HG02973 (cell line): Measurements from ENCODE around the gene DDX47.
A peak's percentile ranks its signal among the peaks of the same experiment; 100 is the strongest.
"Not testable (repeated sequence)": the region's sequence is repeated elsewhere in the genome, so short reads cannot be mapped to it uniquely, and the experiment has no call there.

Source experiments
- ATAC-seq: cut with Tn5 transposase; IDR thresholded peaks from one replicate; pipeline ENCODE4 v1.9.1; 2021; ENCODE audit warnings: moderate library complexity; ENCODE audit not compliant: unreplicated experiment

DDX47 gene

DNA sequence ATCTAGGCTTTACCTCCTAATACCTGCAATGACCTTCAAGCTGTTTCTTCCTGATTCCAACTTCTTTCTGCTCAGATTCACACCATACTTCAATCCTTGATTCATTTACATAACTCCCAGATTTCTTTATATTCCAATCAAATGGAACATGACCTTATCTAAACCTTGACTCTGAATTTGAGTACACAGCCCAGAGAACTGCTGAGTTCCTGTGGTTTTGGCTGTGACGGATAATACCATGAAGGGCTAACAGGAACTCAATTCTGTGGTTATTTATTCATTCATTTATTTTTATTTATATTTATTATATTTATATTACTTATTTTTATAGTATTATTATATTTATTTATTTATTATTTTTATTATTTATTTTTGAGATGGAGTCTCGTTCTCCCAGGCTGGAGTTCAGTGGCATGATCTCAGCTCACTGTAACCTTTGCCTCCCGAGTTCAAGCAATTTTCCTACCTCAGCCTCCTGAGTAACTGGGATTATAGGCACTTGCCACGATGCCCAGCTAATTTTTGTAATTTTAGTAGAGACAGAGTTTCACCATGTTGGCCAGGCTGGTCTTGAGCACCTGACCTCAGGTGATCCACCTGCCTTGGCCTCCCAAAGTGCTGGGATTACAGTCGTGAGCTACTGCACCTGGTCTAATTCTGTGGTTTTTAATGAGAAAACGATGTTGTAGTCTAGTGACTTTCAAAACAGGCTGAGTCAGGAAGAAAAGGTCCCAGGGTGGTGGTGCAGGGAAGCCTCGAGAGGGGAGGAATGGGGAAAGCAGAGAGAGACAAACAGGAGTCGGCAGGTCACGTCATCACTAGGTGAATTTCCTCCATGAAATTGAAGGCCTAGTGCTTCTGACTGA, 16.0 kb upstream of the DDX47 start:
- ATAC-seq: no peak

DNA sequence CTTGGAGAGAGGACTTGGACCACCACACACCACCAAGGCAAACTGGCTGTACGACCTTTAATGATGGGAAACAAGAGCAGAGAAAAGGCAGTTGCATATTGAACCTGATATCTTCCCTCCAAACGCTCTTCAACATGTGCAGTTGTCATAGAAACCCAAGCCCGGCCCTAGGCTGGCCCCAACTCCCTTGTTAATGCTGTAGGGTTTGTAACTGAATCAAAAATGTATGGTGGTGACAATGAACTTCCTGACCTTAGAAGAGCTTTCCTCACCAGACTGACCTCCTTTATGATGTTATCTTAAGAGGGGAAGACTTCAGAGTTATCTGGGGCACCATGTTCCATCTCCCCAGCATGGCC, 15.4 kb upstream of the DDX47 start:
- ATAC-seq: no peak

DNA sequence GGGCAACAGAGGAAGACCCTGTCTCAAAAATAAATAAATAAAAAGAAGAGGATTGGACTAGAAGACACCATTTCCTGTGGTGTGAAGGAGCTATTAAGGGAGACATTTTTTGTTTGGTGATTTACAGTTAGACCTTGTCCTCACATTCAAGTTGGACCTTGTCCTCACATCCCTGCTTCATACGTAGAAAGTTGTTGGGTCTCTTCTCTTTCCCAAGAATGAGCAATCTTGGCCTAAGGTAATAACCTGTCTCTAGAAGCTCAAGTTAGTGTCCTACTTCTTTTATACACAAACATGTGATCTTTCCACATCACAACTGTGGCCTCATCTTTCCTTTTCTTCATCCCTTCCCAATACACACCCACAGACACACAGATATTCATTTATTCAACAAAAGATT, 14.7 kb upstream of the DDX47 start:
- ATAC-seq: no peak

DNA sequence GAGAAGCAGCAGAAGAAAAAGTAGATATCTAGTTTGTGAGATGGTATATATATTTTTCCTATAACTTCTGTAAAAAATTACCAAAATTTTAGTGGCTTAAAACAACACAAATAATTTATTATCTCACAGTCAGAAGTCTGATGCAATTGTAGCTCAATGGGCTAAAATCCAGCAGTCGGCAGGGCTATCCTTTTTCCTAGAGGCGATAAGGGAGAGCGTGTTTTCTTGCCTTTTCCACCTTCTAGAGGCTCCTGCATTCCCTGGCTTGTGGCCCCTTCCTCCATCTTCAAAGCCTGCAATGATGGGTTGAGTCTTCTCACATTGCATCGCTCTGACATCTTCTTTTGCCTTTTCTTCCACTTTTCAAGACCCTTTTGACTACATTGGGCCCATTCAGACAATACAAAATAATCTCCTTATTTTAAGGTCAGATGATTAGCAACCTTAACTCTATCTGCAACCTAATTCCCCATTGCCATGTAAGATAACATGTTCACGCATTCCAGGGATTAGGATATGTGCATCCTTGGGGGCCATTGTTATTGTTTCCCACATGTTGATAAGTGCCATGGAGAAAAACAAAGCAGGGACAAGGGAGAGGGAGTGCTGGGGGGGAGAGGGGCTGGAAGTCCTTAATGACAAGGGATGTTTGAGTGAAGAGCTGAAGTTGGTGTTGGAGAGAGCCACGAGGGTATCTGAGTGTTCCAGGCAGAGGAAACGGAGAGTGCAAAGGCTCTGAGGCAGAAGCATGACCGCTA, 13.8 kb upstream of the DDX47 start:
- no peak for ATAC-seq

DNA sequence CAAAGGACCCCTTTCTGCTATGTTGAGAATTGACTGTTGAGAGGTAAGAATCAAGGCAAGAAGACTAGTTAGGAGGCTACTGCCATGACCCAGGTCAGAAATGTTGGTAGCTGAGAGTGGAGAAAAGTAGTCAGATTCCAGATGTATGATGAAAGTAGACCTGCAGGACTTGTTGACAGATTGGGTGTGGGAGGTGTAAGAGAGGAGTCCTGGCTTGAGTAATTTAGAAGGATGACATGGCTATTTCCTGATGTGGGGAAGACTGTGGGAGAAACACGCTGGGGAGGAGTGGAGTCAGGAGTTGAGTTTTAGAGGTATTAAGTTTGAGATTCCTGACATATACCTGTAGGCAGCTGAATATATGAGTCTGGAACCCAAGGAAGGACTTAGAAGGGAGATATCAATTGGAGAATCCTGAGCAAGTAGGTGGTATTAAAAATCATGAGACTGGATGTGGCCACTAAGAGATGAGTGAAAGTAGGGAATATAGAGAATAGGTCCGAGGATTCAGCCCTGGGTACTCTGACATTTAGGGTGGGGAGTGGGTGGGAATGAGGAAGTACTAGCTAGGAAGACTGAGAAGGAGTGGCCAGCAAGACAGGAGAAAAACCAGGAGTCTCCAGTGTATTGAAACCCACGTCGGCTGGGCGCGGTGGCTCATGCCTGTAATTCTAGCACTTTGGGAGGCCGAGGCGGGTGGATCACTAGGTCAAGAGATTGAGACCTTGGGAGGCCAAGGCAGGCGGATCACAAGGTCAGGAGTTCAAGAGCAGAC, 12.6 kb upstream of the DDX47 start:
- ATAC-seq: no peak

DNA sequence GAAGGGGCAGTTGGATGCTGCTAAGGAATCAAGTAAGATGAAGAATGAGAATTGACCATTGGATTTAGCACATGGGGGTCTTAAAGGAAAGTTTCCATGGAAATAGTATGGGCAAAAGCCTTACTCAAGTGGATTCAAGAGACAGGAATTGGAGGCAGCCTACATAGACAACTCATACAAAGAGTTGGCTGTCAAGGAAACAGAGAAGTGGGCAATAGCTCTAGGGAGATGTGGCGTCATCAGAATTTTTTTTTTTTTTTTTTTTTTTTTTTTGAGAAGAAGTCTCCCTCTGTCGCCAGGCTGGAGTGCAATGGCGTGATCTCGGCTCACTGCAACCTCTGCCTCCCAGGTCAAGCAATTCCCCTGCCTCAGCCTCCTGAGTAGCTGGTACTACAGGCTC, 11.5 kb upstream of the DDX47 start:
- ATAC-seq: not testable (repeated sequence)

DNA sequence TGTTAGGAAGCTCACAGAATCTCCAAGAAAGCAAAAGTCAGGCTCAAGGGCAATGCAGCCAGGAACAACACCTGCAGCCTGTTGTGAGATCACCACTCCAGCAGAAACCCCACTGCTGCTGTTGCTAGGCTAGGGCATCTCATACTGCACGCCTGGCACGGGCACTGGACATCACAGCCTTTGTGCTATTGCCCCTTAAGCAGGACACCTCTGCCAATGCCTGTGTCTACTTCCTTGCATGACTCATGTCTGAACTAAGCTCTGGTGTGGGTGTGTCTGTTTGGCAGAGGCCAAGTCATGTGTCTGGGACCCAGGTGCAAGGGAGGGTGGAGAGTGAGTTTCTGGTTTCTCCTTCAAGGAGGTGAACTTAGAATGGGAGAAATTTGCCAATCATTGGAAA, 10.0 kb upstream of the DDX47 start:
- peak; percentile 81 for ATAC-seq

DNA sequence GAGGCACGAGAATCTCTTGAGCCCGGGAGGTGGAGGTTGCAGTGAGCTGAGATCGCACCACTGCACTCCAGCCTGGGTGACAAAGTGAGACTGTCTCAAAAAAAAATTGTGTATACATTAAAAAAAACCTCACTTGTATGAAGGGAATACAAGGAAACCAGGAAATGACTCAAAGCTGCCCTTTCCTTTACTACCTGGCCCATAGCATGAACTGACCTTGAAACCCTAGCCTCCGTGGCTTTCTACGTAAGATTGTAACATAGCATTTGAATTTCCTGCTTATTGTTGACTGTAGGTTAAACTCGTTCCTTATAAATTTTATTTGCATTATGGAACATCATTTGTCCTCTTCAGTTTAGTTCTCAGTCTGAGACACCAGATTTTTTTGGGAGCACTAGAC, 9.1 kb upstream of the DDX47 start:
- no peak for ATAC-seq

DNA sequence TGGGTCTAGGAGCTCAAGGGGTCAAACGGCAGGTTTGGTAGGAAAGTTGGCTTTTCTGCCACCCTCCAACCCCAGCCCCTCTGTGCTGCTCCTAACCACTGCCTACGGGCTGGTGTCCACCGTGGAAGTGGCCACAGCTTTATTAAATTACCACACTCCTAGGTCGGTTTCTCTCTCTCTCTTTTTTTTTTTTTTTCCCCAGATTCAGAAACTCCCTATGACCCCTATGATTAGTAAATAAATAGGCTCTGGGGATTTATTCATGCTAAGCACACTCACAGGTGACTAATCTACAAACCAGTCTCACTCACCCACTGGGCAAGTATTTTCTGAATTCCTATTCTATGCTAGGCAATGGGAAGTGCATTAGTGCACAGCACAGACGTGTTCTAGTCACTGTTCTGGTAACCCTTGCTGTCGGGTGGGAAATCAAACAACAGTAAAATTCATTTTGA, 8.7 kb upstream of the DDX47 start:
- no peak for ATAC-seq

DNA sequence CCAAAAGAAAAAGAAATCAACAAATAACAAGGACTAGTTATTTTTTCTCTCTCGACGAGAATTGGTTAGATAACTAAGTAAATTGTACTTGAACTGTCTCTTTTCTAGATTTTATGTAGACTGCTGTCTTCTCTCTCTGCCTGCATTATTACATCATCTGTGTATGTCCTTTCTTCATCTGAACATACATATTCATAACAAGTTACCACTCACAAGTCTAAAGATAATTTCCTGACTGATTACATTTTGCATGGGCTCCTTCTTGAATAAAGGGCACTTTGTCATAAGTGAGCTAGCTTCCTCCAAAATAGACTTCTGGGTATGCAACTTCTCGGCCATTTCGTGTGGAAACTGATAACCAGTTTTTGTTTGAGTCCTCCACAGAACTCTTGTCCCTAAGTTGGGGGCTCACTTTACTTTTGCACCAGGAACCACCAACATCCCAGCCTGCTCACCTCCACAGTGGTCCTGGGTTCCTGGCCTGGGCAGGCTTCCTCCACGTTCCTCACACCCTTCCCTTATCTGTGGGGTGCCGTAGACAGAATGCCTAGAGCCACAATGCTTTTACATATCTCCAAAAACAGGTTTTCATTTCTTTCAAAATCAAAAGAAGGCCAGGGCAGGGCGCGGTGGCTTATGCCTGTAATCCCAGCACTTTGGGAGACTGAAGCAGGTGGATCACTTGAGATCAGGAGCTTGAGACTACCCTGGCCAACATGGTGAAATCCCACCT, 6.2 kb upstream of the DDX47 start:
- ATAC-seq: no peak

DNA sequence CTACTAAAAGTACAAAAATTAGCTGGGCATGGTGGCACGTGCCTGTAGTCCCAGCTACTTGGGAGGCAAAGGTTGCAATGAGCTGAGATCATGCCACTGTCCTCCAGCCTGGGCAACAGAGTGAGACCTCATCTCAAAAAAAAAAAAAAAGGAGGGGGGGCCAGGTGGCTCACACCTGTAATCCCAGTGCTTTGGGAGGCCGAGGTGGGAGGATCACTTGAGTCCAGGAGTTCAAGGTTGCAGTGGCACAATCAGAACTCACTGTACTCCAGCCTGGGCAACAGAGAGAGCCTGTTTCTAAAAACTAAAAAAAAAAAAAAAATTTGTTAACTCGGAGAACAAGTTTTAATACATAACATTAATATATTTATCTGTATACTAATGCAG, 5.6 kb upstream of the DDX47 start:
- not testable (repeated sequence) for ATAC-seq

DNA sequence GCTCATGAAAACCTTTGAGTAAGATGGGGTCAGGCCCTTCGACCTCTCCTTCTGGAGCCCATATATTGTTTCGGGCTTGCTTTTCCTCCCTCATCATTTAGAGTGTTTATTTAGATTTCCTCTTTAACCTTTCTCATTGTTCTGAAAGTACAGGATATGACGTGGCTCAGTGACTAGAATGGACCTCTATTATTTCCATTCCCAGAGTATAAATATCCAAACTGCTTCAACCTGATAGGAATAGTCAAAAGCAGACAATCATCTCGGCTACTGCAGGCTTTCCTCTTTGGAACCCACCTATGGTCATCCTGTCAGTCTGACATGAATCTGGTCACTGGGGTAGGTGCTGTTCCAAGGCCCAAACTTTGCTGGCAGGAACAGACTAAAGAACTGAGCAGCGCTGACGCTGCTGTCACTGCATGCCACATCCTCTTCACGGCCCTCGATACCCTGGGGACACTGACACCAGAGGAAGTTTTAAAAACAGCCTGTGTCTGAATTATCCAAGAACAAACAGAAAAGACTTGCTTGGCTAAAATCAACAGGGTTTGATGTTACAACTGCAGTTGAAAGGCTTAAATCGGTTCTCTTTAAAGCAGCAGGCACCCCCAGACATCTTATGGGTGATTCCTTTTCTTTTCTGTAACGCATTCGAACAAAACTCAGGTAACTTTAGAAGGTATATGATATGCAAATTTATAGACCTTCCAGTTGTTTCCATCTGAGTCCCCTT, 5.0 kb upstream of the DDX47 start:
- ATAC-seq: peak; percentile 61

DNA sequence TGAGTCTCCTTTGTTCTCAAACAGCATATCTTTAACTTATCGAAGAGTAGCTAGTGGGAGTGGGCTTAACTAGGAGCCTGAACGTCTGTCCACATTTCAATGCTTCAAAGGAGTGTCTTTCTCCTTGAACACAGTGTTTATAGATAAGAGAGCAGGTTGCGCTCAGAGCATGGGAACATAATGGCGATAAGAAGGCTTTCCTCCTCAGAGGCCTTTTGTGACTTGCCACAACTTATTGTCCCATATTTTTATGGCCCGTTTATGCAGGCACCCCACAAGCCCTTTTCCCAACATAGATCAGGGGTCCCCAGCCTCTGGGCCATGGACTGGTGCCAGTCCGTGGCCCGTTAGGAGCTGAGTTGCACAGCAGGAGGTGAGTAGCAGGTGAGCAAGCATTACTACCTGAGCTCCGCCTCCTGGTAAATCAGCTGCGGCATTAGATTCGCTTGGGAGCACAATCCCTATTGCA, 2.6 kb upstream of the DDX47 start:
- no peak for ATAC-seq

DNA sequence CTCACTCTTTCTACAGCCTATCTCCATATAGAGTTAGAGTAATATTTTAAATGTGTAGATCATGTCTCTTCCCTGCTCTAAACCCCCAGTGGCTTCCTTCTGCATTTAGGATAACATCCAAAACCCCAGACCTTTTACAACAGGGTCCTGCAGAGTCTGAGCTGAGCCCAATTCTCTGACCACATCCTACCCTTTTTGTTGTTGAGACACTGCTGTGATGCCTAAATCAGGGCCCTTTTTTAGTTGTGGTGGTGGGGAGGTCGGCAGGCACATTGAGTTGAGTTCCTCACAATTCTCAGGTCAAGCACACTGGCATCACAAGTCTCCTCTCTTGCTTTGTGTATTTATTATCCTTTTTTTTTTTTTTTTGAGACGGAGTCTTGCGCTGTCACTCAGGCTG, 1.8 kb upstream of the DDX47 start:
- ATAC-seq: no peak

DNA sequence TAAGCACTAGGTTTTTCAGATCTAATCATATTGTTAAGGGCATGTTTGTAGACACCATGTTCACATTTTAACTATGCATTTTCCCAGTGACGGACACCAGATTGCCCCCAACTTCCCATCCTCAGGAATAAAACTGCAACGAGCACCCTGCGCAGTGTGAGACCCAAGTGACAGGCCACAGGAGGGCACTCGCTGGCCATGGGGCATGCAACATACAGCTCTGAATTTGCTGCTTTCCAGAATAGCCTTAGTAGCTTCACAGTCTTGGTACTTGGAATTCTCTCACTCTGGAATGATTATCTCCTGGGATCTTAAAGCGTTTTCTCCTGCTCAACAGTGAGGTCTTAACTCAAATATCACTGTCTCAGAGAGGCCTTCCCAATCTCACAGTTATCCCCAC, 972 bp upstream of the DDX47 start:
- ATAC-seq: no peak

DNA sequence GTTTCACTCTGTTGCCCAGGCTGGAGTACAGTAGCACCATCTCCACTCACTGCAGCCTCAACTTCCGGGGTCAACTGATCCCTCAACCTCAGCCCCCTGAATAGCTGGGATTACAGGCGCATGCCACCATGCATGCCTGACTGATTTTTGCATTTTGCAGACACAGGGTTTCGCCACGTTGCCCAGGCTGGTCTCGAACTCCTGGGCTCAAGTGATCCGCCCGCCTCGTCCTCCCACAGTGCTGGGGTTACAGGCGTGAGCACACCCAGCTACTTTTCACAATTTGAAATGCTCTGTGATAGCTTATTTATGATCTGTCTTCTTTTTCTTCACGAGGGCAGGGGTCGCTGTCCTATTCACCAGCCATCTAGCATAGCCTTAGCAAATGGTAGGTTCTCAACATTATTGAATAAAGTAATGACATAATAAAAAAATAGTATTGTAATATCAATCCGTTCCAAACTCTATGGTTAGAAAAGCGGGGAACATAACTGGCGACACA, 477 bp upstream of the DDX47 start:
- ATAC-seq: no peak

DNA sequence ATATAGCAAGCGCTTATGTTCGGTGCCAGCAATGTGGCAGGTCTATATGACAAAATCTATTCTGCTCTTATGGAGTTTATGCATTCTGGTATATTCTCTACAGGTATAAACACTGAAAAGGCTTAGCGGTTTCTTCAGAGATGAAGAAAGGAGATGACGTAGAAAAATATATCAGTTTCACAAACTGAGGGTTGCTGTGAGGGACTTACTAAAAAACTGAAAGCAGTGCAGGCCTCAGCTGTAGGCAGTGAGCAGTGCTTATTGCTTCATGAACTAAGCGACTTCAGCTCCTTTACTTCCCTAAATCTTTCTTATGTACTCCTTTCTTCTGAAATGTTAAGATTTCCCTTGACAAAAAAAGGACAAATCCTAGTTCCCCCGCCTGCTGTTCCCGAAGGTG, 4.5 kb downstream of the DDX47 start:
- no peak for ATAC-seq

DNA sequence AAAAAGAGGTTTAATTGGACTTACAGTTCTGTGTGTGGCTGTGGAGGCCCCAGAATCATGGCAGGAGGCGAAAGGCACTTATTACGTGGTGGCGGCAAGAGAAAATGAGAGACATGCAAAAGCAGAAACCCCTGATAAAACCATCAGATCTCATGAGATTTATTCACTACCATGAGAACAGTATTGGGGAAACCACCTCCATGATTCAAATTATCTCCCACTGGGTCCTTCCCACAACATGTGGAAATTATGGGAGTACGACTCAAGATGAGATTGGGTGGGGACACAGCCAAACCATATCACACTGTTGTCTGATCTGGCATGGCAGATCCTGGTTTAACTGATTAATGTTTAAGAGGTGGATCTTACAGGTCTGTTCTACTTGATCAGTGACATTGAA, 5.6 kb downstream of the DDX47 start:
- ATAC-seq: no peak

DNA sequence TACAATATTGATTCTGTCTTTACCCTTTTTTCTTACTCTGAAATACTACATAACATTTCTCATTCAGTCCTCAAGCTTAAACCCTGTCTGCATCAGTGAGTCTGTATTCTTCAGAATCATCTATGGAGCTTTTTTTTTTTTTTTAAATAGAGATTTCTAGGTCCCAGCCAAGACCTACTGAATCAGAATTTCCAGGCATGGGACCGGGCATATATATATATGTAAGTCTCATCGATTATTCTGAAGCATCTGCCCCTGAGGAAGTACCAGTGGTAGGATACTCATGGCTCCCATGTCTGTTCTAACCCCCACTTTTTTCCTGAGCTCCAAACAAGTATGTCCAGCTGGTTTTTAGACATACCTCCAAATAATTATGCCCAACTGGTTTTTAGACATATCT, 6.1 kb downstream of the DDX47 start:
- no peak for ATAC-seq

DNA sequence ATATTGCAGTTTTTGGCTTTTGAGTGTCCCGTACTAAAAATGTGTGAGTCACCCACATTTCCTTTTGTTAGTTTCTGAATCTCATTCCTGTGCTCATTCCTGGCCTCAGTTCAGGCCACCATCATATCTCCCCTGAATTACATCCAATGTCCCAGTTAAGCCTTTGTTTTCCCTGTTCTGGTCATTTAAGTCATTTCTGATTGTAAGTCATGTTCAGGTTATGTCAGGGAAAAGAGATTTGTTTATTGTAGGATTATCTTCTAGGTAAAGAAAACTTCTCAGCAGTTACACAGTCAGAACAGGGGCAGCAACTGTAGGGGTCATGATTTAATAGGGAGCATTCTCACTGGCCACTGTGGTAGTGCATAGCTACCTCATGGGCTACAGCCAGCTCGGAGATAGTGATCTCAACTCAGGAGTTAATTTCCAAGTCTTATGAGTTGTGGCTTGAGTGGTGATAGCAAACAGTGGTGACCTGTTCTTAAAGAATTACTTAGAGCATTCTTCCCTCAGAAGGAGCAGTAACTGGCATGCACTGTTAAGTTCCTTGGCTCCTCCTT, 6.7 kb downstream of the DDX47 start:
- no peak for ATAC-seq
